Ishikawa (cell line): ENCODE data around the gene STAB1.

Source experiments
- CEBPB ChIP-seq: IDR thresholded peaks from 2 replicates; pipeline ENCODE4 v1.6.1; 2012
- CREB1 ChIP-seq: IDR thresholded peaks from 2 replicates; pipeline ENCODE4 v1.6.1; 2012; ENCODE audit warnings: low read depth
- EGR1 ChIP-seq: IDR thresholded peaks from 2 replicates; pipeline ENCODE4 v1.6.1; 2012
- EP300 ChIP-seq: IDR thresholded peaks from 2 replicates; pipeline ENCODE4 v1.6.1; 2012; ENCODE audit warnings: borderline replicate concordance
- FOXM1 ChIP-seq: IDR thresholded peaks from 2 replicates; pipeline ENCODE4 v1.6.1; 2012; ENCODE audit warnings: low read depth, borderline replicate concordance
- NFIC ChIP-seq: IDR thresholded peaks from 2 replicates; pipeline ENCODE4 v1.6.1; 2012
- RAD21 ChIP-seq: IDR thresholded peaks from 2 replicates; pipeline ENCODE4 v1.6.1; 2012; ENCODE audit warnings: low read depth
- REST ChIP-seq: IDR thresholded peaks from 2 replicates; pipeline ENCODE4 v1.6.1; 2012; ENCODE audit warnings: low read depth, mild to moderate bottlenecking
- TAF1 ChIP-seq: IDR thresholded peaks from 2 replicates; pipeline ENCODE4 v1.6.1; 2012; ENCODE audit warnings: low read depth, mild to moderate bottlenecking
- TCF12 ChIP-seq: IDR thresholded peaks from 2 replicates; pipeline ENCODE4 v1.6.1; 2012; ENCODE audit warnings: low read depth
- TEAD4 ChIP-seq: IDR thresholded peaks from 2 replicates; pipeline ENCODE4 v1.6.1; 2012
- USF1 ChIP-seq: IDR thresholded peaks from 2 replicates; pipeline ENCODE4 v1.6.1; 2012
- YY1 ChIP-seq: IDR thresholded peaks from 2 replicates; pipeline ENCODE4 v1.6.1; 2012; ENCODE audit warnings: low read depth
- ZBTB7A ChIP-seq: IDR thresholded peaks from 2 replicates; pipeline ENCODE4 v1.6.1; 2012; ENCODE audit warnings: low read depth
- TF ChIP-seq, protein P1 (sequence below): IDR thresholded peaks from 2 replicates; pipeline ENCODE4 v1.6.1; 2012

Gene STAB1

GRCh38 chr3:52546111-52546901 is 51.2 kb downstream of the STAB1 start:
- no peak for TF ChIP-seq YY1
- TF ChIP-seq RAD21, result no peak
- TF ChIP-seq USF1, result no peak
- TF ChIP-seq EP300, result no peak
- no peak for TF ChIP-seq EGR1
- TF ChIP-seq REST, result no peak
- TF ChIP-seq, protein P1, sequence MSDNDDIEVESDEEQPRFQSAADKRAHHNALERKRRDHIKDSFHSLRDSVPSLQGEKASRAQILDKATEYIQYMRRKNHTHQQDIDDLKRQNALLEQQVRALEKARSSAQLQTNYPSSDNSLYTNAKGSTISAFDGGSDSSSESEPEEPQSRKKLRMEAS, result no peak
- TF ChIP-seq ZBTB7A, result no peak
- no peak for TF ChIP-seq TAF1
- no peak for TF ChIP-seq TCF12
- no peak for TF ChIP-seq TEAD4
- TF ChIP-seq NFIC, result no peak
- no peak for TF ChIP-seq CREB1
- TF ChIP-seq FOXM1, result no peak
- no peak for TF ChIP-seq CEBPB

GRCh38 chr3:52547143-52547542 is 52.0 kb downstream of the STAB1 start:
- TF ChIP-seq TEAD4, result no peak
- no peak for TF ChIP-seq ZBTB7A
- TF ChIP-seq USF1, result no peak
- no peak for TF ChIP-seq TCF12
- no peak for TF ChIP-seq FOXM1

DNA sequence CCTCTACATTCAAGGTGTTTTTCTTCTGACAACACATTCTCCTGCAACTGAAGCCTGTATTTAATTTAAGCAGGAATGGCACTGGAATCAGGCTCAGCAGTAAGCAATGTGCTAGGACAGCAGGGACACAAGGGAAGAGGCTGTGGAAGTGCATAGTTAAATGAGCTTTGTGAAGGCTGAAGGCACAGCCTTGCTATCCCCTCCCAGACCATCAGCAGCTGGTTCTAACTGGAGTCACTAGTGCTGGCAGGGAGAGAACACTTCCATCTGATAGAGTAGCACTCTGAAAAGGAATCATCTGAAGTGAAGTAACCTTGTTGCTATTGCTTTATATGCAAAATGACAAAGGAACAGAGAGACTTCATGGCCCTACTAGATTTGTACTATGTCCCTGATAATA is 56.0 kb downstream of the STAB1 start:
- TF ChIP-seq ZBTB7A, result no peak
- no peak for TF ChIP-seq FOXM1
- TF ChIP-seq CEBPB, result no peak
- TF ChIP-seq TEAD4, result no peak
- no peak for TF ChIP-seq TAF1
- TF ChIP-seq RAD21, result no peak

DNA sequence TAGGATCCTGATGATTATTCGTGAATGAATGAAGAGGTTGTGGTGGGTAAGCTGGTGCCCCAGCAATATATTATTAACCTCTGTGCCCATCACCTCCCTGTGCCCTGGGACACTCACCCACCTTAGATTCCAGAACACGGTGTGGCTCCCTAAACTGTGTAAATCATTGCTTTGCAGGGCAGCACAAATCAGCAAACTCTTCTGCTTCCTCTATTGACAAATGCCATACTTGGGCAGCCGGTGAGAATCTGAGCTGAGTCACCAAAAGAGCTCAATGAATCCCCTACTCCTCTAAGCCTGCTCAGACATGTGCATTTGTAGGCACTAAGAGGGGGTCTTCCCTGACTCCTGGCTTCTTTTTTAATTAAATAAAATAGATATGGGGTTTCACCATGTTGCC is 57.0 kb downstream of the STAB1 start:
- TF ChIP-seq CREB1 (no peak), CEBPB (no peak), REST (no peak), YY1 (no peak), FOXM1 (no peak), EP300 (no peak), TAF1 (no peak), RAD21 (no peak)

- no peak for TF ChIP-seq EGR1
These were observed 59.1 kb downstream of the STAB1 start for GRCh38 chr3:52554026-52554755.

- TF ChIP-seq CEBPB, result no peak
- no peak for TF ChIP-seq RAD21
- no peak for TF ChIP-seq EGR1
- no peak for TF ChIP-seq NFIC
- TF ChIP-seq, protein P1, result no peak
- TF ChIP-seq FOXM1, result no peak
- TF ChIP-seq USF1, result no peak
- no peak for TF ChIP-seq YY1
These were observed 59.9 kb downstream of the STAB1 start for GRCh38 chr3:52555056-52555455.
